Stimulated activated naive CD8-positive, alpha-beta T cell treated with anti-CD3 and anti-CD28 coated beads, Interleukin-15, Interleukin-2, amounts not matched to agents 100 U/mL and 50 U/mL, for 24 hours (primary cell): ENCODE measurements around the gene LMTK2.

Source experiments
- ATAC-seq: fragments of 150-1000 bp; cut with Tn5 transposase; one replicate; pipeline ENCODE4 v1.10.0; 2021
- DNase-seq: peaks from one replicate; pipeline ENCODE4 v3.0.0; 2021

Gene LMTK2

GRCh38 chr7:98137134-98137825 lies 30.6 kb downstream of the LMTK2 start:
- ATAC-seq (no peak), DNase-seq (no peak)

DNA sequence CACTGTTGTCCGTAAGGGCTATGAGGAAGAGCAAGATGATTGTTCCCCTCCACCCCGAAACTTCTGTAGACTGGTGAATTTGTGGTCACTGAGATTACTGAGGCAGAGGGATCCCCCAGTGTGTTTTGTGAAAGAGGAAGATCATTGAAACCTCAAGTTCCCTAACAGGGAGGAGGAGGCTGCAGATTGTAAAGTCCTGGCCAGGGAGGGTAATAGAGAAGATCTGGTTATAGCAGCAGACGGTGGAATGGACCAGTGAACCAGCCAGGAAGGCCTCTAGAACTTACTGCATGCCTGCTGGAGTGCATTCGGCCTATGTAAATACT lies 31.1 kb downstream of the LMTK2 start:
- DNase-seq (no peak), ATAC-seq (no peak)

- ATAC-seq (no peak), DNase-seq (no peak)
These were observed 32.0 kb downstream of the LMTK2 start for GRCh38 chr7:98138672-98139071.

- ATAC-seq = no peak
- DNase-seq = no peak
These were observed 36.0 kb downstream of the LMTK2 start for GRCh38 chr7:98142658-98143057.

DNA sequence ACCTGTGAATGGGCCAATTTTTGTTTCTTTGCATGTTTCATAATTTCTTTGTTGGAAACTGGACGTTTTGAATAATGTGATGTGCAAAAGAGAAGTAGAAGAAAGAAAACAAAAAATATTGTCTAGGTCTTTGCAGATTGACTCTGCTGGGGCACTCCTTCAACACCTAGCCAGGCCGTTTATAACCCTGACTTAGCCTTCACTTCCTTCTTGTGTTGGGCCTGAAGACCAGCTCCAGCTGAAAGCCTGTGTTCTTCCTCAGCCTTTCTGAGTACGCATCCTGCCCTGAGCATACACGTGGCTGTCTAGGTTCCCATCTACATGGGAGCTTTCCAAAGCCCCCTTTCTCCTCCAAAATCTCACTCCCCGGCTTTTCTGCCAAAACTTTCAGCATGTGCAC lies 41.9 kb downstream of the LMTK2 start:
- ATAC-seq = no peak

GRCh38 chr7:98149116-98149692 lies 42.5 kb downstream of the LMTK2 start:
- ATAC-seq = no peak
- DNase-seq = no peak

More for the DNA sequence above, 41.9 kb downstream of the LMTK2 start:
- DNase-seq = no peak

GRCh38 chr7:98151884-98152283 lies 45.2 kb downstream of the LMTK2 start:
- no peak for ATAC-seq
- no peak for DNase-seq

DNA sequence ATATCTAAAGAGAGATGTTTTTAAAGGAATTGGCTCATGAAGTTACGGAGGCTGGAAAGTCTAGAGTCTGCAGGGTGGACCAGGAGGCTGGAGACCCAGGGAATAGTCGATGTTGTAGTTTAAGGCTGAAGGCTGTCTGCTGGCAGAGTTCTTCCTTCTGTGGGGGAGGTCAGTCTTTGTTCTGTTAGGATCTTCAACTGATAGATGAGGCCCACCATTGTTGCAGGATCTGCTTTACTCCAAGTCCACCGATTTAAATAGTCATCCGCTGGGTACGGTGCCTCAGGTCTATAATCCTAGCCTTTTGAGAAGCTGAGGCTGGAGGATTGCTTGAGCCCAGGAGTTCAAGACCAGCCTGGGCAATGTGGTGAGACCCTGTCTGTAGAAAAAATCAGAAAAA lies 50.0 kb downstream of the LMTK2 start:
- ATAC-seq (no peak), DNase-seq (no peak)

DNA sequence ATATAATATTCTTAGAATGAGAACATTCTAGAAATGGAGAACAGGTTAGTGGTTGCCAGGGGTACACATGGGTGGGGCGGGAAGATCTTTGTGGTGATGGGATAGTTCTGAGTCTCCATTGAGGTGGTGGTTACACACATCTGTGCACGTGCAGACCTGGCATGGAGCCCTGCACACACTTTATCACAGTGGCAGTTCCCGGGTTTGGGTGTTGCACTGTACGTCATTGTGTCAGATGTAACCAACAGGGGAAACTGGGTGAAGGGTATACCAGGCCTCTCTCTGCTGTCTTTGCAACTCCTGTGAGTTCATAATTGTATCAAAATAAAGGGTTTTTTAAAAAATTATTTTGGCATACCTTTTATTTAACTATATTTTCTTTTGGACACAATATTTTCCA lies 51.1 kb downstream of the LMTK2 start:
- ATAC-seq = no peak

DNA sequence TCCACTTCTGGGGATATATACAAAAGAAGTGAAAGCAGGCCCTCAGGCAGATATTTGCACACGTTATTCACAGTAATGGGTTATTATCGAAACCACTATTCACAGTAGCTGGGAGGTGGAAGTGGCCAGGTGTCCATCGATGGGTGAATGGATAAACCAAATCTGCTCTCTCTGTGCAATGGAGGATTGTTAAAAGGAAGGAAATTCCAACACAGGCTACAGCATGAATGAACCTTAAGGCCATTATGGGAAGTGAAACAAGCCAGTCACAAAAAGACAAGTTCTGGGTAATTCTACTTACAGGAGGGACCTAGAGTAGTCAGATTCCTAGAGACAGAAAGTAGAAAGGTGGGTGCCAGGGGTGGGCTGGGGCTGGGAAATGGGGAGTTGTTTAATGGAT lies 56.1 kb downstream of the LMTK2 start:
- ATAC-seq (no peak), DNase-seq (no peak)

More for the DNA sequence above, 51.1 kb downstream of the LMTK2 start:
- no peak for DNase-seq

DNA sequence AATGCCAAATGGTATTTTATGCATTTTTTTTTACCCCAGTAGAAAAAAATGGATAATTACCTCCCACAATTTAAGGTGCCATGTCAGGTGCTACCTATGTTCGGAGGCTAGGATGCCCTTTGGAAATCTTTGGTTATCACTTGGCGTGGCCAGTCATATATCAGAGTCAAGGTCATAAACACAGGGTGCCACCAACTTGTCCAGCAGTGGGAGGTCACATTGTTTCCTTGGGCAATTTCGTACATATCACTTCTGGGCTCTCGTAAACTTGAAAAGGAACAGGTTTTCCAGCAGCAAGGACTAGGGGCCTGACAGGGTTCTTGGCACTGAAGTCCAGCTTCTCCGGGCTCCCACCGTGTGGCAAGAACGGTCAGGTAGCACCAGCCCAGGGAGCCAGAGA lies 56.6 kb downstream of the LMTK2 start:
- ATAC-seq = no peak
- no peak for DNase-seq

DNA sequence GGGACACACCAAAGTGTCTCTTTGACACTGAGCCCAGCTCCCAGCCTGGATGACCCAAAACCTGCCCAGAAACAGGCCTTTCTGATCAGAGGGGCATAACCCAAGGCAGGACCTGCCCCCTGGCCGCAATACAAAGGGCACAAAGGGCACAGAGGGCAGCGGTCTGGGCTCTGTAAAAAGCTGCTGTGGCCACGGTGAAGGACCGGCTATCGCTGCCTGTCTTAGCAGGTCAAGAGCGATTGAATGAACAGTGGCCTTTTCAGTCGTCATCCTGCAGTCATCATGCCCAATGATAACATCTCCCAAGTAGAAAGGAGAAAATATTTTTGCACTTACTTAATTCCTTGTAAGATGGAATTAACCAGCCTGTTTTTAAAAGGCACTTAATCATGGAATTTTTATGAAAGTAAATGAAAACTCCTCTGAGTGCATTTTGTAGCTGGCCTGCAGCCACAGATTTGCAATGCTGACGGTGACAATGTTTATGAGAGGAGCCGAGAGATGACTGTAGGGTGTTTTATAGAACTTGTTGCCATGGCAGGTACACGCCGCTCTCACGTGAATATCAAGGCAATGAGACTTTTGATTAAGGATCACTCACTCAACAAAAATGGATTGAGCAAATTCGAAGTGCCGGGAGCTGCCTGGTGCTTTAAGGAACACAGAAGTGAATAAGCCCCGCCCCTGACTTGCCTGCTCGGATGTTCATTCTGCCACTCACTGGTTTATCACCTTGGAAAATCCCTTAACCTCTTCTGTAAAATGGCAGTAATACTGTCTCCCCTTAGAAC lies 57.2 kb downstream of the LMTK2 start:
- ATAC-seq (no peak), DNase-seq (no peak)

GRCh38 chr7:98165827-98166667 lies 59.4 kb downstream of the LMTK2 start:
- peak; percentile 76 for DNase-seq
- peak; percentile 80 for ATAC-seq

GRCh38 chr7:98166668-98166970 lies 60.0 kb downstream of the LMTK2 start:
- DNase-seq (no peak), ATAC-seq (no peak)

DNA sequence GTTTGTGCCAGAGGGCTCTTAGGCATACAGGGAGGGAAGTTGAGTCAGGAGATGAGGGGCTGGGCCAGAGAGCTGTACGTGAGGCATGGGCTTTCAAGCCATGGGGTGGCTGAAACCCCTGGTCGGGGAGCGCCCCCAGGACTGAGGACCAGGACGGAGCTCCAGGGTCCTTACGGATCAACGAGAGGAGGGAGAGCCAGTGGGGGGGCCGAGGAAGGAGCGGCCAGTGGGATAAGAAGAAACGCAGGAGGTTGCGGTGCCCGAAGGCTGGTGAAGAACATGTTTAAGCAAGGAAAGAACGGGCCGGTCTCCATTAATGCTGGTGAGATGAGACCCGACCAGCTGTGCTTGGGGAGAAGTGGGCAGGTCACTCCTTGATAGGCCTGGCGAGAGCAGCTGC lies 61.0 kb downstream of the LMTK2 start:
- ATAC-seq (no peak), DNase-seq (no peak)

- DNase-seq (peak; percentile 67), ATAC-seq (peak; percentile 67)
These were observed 61.7 kb downstream of the LMTK2 start for GRCh38 chr7:98168181-98168903.

DNA sequence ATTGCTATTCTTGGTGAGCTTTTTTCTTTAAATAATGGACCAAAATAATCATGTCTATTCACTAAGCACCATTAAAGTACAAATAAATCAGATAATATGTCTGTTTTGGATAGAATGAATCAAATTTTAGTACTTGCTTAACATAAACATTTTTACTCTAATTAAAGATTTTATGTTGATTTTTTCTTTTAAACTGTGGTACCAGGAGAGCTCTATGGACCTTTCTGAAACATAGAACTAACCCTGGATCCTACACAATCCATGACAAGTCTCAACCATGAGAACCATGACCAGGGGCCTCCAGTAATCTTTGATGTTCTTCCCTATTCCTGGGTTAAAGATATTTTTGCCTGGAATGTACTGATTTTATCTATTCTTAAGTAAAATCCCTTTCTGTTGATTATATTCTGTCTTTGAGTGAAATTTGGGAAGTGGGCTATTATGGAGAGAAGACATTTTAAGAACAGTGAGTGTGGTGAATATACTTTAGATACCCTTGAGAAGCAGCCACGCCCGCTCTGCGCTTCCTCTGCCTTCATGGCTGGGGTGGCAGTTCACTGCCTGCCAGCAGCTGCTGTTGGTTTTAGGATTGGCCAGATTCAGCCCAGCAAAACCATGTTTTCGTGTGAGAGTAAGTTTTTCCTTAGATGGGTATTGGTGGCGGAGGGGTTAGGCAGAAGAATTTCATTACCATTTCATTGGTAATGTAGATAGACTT lies 62.4 kb downstream of the LMTK2 start:
- DNase-seq (no peak), ATAC-seq (no peak)

DNA sequence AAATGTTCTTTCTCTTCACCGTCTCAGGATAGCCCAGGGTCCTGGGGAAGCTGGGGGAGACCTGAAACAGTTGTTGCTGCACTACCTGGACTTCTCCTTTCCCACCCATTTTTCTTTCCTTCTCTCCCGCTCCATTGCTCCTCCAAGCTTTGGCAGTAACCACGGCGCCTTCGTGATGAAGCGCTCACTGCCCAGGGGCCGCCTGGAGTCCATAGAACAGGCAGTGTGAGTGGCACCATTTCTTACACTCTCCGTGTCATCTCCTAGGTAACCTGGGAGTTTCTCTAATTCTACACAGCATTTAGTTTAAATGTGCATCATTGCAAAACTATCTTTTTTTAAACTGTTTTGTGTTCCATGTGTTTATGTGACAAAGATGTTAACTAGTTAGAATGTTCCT lies 64.3 kb downstream of the LMTK2 start:
- DNase-seq = no peak
- no peak for ATAC-seq

DNA sequence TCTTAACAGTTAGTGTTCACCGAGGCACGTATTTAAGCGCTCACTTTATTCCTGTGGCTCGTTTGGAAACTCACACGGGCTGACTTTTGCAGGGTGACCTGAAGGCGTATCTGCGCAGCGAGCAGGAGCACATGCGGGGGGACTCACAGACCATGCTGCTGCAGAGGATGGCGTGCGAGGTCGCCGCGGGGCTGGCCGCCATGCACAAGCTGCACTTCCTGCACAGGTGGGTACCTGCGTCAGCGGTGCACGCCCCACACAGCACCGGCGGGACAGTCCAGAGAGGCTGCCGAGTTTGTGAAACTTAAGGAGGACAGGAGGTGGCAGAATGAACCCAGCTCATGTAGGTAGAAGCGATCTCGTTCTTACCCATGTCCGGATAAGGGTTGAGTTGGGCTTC lies 64.8 kb downstream of the LMTK2 start:
- DNase-seq (no peak), ATAC-seq (no peak)

- ATAC-seq = no peak
- no peak for DNase-seq
These were observed 67.9 kb downstream of the LMTK2 start for GRCh38 chr7:98174334-98175259.
